GM19372 (cell line): Measurements from ENCODE around the gene EIF3L.

Experiments used
- ATAC-seq: cut with Tn5 transposase; IDR thresholded peaks from one replicate; pipeline ENCODE4 v1.9.1; 2021; ENCODE audit warnings: mild to moderate bottlenecking, low read depth, moderate library complexity; ENCODE audit not compliant: unreplicated experiment

Gene EIF3L

DNA sequence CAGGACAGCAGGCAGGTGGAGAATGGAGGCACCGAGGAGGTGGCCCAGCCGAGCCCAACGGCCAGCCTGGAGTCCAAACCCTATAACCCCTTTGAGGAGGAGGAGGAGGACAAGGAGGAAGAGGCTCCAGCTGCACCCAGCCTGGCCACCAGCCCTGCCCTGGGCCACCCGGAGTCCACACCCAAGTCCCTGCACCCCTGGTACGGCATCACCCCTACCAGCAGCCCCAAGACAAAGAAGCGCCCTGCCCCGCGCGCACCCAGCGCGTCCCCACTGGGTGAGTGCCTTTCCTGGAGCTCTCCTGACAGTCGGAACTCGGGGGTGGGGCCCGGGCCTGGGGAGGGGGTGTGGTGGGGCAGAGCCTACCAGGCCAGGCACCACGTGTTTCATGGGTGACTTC is 76.5 kb downstream of the EIF3L start:
- no peak for ATAC-seq

DNA sequence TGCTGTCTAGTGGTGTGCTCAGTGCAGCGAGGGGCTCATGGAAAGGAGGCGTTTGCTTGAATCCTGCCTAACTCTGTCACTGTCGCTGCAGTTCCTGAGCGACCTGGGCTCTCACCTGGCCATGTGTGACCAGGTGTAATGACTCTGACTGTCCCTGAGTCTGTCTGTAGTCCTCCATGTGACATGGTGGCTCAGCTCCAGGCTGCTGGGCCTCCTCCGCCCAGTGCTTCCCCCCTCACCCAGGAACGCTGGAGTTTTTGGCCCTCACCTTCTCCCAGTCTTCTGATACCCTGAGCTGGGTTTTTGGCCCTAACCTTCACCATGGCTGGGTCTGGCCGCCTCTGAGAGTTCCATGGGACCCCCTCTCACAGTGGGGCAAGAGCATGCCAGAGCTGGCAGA is 77.1 kb downstream of the EIF3L start:
- no peak for ATAC-seq

DNA sequence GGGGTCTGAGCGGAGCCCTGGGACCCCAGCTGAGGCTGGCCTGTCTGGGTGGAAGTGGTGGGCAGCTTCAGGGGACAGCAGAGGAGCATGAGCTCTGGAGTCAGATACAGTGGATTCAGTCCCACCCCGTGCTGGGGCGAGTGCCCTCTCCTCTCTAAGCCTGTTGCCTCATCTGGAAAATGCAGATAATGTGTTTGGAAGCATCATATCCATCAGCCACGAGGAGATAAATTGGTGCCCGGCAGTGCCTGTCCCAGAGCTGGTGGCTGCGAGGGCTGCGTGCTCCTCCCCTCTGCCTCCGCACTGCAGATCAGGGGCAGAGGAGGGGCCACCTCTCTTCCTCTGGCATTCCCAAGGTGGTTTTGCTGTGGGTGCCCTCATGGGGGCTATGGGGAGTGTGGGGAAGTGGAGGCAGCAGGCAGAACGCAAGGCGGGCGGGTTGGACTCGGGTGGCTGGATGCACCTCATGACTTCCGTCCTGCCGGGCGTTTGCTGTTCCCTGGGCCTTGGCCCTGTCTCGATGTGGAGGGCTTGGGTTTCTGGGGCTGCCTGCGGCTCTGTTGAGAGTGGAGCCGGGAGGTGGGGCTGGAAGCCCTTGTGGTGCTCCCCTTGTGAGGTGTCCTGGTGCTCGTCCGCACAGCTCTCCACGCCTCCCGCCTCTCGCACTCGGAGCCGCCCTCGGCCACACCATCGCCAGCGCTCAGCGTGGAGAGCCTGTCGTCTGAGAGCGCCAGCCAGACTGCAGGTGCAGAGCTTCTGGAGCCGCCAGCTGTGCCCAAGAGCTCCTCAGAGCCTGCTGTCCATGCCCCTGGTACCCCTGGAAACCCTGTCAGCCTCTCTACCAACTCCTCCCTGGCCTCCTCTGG is 77.8 kb downstream of the EIF3L start:
- ATAC-seq = no peak

DNA sequence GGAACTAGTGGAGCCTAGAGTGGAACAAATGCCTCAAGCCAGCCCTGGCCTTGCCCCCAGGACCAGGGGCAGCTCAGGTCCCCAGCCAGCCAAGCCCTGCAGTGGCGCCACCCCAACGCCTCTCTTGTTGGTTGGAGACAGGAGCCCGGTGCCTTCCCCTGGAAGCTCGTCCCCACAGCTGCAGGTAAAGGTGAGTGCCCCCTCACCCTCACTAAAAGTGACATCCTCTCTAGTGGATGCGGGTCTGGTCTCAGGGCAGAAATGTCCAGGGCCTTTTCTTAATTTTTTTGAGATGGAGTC is 78.4 kb downstream of the EIF3L start:
- no peak for ATAC-seq

DNA sequence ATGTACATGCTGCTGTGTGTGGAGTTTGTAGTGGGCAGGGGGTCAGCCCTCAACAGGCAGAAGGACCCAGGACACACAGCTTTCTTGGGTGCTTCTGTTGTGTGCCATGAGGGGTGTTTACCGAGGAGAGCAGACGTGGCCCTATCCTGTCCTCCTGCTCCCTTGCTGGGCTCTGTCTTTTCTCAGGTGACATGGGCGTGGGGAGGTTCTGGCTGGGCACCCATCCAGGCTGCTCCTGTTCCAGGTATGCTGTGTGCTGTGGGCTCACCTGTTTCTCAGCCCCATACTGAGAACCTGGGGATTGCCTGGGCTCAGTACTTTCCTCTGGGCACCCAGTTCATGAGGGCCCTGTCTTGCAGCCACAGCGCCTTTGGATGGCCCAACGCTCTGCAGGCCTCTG is 80.2 kb downstream of the EIF3L start:
- no peak for ATAC-seq

DNA sequence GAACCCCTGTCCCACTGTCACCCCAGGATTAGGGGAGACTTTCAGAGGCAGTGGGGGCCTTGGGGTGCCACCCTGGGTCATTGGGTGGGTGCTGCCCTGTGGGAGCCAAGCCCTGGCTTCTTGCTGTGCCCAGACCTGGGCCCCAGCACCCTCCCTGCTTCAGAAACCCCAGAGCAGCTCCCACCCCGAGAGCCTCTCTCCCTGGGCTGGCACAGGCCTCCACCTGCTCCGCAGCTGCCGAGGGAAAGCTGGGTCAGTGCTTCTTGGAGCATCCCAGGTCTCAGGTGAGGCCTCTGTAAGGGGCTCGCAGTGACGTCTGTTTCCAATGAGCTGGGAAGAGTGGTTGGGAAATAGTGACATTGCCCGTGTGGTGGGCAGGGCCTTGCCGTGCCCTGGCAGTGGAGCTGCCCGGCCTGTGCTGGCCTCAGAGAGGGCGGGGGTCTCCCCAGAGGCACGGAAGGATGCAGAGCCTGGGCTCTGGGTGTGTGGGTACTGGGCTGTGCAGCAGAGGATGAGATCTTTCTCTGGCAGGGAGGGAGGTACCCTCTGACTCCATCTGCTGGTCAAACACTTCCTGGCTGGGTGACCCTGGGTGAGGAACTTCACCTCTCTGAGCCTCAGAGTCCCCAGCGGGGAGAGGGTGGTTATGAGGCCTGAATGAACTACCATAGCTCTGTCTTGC is 81.2 kb downstream of the EIF3L start:
- no peak for ATAC-seq

DNA sequence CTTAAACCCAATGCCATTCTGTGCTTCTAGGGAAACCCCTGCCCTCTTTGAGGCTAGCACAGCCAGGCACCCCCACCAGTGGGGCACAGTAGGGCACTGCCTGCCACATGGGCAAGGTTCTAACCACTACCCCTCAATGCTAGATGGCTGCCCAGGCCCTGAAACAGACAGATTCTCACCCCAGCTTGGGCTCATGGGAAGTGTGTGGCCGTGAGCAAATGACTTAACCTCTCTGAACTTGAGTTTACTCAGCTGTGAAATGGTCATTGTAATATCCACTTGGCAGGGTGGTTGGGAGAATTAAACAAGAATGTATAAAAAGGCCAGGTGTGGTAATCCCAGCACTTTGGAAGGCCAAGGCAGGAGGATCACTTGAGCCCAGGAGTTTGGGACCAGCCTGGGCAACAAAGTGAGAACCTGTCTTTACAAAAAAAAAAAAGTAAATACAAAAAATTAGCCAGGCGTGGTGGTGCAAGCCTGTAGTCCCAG is 81.8 kb downstream of the EIF3L start:
- no peak for ATAC-seq

DNA sequence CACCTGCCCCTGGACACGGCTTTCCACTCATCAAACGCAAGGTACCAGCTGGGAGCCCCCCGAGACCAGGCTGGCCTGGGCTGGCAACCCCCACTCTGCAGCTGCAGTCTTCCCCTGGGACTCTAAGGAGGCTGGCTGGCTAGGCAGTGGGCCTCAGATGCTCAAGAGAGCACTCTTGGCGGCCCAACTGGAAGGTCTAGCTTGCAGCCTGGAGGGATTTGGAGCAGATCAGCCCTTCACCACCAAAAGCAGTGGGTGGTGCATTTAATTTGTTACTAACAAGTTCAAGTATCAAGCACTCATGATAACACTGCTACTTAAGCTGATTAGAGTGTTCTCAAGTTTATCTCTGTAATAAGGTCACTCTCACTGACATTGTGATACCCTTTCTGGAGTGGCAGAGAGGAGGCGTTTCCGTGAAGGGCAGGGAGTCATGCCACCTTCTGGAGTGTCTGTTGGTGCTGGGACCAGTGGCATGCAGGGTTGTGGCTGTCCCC is 82.7 kb downstream of the EIF3L start:
- ATAC-seq = no peak

DNA sequence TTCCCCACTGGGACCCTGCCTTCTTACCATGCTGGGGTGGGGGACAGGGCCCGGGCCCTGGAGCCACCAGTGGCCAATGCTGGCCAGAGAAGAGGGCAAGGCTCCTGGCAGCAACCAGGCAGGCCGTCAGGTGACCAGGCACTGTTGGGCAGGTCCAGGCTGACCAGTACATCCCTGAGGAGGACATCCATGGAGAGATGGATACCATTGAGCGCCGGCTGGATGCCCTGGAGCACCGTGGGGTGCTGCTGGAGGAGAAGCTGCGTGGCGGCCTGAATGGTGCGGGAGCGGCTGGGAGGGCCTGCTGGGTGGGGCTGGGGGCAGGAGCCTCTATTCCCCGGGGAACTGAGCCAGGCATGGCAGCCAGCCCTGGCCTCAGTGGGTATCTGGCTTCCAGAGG is 83.2 kb downstream of the EIF3L start:
- no peak for ATAC-seq

DNA sequence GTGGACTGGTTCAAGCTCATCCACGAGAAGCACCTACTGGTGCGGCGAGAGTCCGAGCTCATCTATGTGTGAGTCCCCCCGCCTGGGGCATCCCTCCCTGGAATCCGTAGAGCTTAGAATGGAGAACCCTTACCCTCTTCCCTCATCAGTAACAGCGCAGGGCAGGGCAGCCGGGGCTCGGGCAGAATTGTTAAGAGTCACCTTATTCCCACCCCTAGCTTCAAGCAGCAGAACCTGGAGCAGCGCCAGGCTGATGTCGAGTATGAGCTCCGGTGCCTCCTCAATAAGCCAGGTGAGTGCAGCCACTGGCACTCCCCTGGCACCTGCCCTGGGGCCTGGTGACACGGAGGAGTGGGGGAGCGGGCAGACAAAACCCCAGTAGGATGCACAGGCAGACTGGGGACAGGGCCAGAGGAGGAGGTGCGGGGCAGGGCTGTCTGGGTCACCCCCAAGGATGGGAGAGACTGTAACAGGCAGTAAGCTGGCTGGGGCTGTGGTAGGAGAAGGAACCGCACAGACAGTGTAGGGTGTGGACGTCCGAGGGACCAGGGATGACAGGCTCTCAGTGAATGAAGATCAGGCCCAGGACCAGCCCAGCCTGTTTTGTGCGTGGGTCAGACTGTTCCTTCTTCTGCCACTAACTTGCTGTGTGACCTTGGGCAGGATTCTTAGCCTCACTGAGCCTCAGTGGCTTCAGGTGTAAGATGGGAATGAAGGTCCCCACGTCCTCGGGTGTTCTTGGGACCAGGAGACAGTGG is 83.8 kb downstream of the EIF3L start:
- no peak for ATAC-seq

DNA sequence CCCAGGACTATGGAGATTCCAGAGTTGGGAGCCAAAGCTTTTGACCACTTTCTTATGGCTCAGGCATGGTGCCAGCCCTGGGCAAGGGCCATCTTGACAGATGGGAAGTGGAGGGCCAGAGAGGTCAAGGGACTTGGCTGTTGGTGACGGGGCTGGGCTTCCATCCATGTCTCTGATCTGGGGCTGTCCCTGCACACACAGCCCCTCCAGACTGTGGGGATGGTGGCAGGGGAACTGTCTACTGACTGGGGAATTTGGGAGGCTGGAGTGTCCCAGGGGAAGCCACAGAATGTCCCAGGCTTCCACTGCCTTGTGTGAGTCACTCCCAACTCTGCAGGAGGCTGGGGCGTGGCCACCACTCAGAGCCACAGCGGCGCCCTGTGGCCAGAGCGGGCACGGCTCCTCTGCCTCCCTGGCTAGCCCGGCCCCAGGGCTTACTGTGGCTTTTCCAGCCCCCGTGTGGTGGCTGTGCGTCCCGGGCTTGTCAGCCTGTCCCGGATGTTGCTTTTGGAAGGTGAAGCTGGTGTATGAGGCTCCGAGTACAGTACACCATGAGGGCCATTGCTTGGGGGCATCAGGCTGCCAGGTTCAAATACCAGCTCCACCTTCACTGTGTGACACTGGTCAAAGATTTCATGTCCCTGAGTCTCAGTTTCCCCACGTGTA is 84.6 kb downstream of the EIF3L start:
- ATAC-seq = no peak
